Endothelial cell of hepatic sinusoid (primary cell): ENCODE measurements around the gene EXD3.
"Not testable (repeated sequence)": the region's sequence is repeated elsewhere in the genome, so short reads cannot be mapped to it uniquely, and the experiment has no call there.

Experiments used
- in situ Hi-C: cut with HindIII; loops from 2 replicates; pipeline ENCODE4 v1.10.0; 2017; ENCODE audit warnings: low sequenced_read_pairs

Gene EXD3

GRCh38 chr9:137396634-137397367, 26.2 kb downstream of the EXD3 start:
- in situ Hi-C loops = no loop called here

- in situ Hi-C loops = no loop called here
Measured at GRCh38 chr9:137396227-137396626, 26.7 kb downstream of the EXD3 start.

GRCh38 chr9:137395666-137396010, 27.3 kb downstream of the EXD3 start:
- in situ Hi-C loops = no loop called here

- in situ Hi-C loops = no loop called here
Measured at GRCh38 chr9:137394866-137395665, 27.9 kb downstream of the EXD3 start.

- in situ Hi-C loops = no loop called here
Measured at GRCh38 chr9:137393176-137394150, 29.5 kb downstream of the EXD3 start.

- in situ Hi-C loops = no loop called here
Measured at GRCh38 chr9:137392232-137393007, 30.5 kb downstream of the EXD3 start.

- in situ Hi-C loops = no loop called here
Measured at GRCh38 chr9:137391411-137391754, 31.6 kb downstream of the EXD3 start.

- in situ Hi-C loops = no loop called here
Measured at GRCh38 chr9:137390553-137391410, 32.2 kb downstream of the EXD3 start.

- in situ Hi-C loops = no loop called here
Measured at GRCh38 chr9:137389428-137389746, 33.6 kb downstream of the EXD3 start.

GRCh38 chr9:137388589-137389427, 34.2 kb downstream of the EXD3 start:
- in situ Hi-C loops = no loop called here

- in situ Hi-C loops = no loop called here
Measured at GRCh38 chr9:137387891-137388560, 34.9 kb downstream of the EXD3 start.

- in situ Hi-C loops = no loop called here
Measured at GRCh38 chr9:137387114-137387890, 35.7 kb downstream of the EXD3 start.

- in situ Hi-C loops = not testable (repeated sequence)
Measured at GRCh38 chr9:137386507-137387113, 36.4 kb downstream of the EXD3 start.

- in situ Hi-C loops = no loop called here
Measured at GRCh38 chr9:137385061-137385655, 37.8 kb downstream of the EXD3 start.

- in situ Hi-C loops = no loop called here
Measured at GRCh38 chr9:137383784-137384756, 38.9 kb downstream of the EXD3 start.
